Tongue (tissue), 2 donors: ENCODE results near the gene CISD1. TPM values are rescaled to one million over a fixed set of nuclear protein-coding genes. Genes with fewer than 3 reads are reported as not detected.

Source experiments
- DNase-seq: peaks from one replicate; pipeline ENCODE4 v3.0.0-alpha.2; 2015
- total RNA-seq: library from RNA; depleted of rRNA; stranded (reverse); fragments of >200 nt; gene quantifications from one replicate; pipeline ENCODE4 v1.2.3, GENCODE V29; 2014

CISD1 gene
- total RNA-seq, 1 donor from 2014 or later = 25.7 TPM

GRCh38 chr10:58311026-58311425, 42.1 kb downstream of the CISD1 start:
- DNase-seq = no peak

DNA sequence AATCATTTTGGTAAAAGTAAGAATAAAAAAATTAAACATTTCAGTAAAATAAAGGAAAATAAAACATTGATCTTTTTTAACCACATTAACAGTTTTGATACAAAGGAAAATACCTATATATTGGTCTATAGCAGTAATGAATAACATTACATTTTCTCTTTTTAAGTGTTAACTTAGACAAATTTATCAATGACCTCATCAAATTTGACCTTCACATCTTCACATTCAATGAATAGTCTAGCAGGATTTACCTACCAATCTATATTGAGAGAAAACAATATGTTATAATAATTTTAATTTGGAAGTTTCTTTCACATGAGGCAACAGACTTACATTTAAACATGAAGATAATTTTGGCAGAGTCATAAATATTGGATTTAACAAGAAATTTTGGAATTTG, 47.9 kb downstream of the CISD1 start:
- no peak for DNase-seq

DNA sequence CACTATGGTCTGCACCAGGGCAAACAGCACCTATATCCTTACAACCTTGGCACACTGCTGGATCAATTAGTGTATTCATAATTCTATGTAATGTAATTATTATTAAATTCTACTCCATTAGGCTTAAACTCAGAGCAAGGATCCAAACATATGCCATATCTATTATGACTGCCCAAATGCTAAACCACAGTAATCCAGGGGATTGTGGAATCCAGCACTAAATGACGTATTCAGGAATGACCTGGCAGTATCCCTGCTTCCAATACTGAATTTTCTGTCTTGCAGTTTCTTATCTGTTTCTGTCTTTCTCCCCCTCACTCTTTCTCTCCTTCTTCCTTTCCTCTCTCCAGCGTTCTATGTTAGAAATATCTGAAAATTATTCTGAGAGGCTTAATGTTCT, 49.4 kb downstream of the CISD1 start:
- no peak for DNase-seq

- no peak for DNase-seq
These were observed 50.6 kb downstream of the CISD1 start for GRCh38 chr10:58319599-58319998.

DNA sequence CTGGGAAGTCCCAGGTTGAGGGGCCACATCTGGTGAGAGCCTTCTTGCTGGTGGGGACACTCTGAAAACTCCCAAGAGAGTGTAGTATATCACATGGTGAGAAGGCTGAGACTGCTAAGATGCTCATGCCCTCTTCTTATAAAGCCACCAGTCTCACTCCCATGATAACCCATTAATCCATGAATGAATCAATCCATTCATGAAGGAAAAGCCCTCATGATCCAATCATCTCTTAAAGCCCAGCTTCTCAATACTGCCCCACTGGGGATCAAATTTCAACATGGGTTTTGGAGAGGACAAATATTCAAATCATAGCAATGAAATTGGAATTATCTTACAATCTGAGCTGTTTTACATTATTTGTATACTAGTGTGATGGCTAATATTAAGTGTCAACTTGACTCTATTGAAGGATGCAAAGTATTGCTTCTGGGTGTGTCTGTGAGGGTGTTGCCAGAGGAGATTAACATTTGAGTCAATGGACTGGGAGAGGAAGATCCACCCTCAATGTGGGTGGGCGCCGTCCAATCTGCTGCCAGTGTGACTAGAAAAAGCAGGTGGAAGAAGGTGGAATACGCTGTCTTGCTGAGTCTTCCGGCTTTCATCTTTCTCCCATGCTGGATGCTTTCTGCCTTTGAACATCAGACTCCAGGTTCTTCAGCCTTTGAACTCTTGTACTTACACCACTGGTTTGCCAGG, 51.5 kb downstream of the CISD1 start:
- DNase-seq = no peak

GRCh38 chr10:58322072-58322834, 53.3 kb downstream of the CISD1 start:
- DNase-seq = no peak

- DNase-seq = no peak
These were observed 53.9 kb downstream of the CISD1 start for GRCh38 chr10:58322835-58323209.

DNA sequence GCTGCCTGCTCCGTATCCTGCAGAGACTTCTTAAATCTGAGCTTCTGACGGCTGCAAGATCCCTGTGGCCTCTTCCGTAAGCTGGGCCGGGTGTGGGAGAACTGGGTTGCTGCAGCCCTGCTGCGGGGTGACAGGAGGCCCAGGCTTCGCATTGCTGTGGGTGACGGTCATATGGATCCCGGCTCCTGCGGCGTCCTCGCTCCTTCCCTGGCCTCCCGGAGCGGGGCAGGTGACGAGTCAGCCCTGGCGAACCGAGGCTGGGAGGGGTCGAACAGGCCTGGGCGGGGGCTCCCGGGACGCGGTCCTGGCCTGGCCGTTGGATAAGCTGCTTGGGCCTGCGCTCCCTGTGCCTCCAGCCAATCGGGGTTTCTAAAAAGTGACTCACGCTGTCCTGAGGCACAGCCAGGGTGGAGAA, 58.0 kb downstream of the CISD1 start:
- peak; percentile 34 for DNase-seq

GRCh38 chr10:58328233-58328632, 59.3 kb downstream of the CISD1 start:
- no peak for DNase-seq

DNA sequence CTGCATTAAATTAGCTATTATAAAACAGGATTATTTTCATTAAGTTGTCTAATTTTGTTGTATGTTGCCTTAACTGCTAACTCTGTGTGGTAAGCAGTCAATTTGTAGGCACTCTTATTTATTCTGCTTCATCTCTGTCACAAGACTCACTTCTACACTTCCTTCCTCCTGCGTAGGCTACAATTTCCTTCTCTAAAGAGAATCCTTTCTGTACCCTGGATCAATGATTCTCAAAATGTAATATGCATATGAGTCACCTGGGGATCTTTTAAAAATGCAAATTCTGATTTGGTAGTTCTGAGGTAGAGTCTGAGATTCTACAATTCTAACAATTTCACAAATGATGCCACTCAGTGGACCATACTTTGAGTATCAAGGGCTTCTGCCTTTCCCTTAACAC, 61.5 kb downstream of the CISD1 start:
- no peak for DNase-seq

- no peak for DNase-seq
These were observed 62.7 kb downstream of the CISD1 start for GRCh38 chr10:58331646-58332045.

- peak; percentile 87 for DNase-seq
These were observed 65.9 kb downstream of the CISD1 start, which contains the start of gene UBE2D1 for GRCh38 chr10:58334817-58335305. TSS of gene UBE2D1 (plus strand) at chr10:58335006. CDS start at chr10:58335202, 196 bp downstream.

DNA sequence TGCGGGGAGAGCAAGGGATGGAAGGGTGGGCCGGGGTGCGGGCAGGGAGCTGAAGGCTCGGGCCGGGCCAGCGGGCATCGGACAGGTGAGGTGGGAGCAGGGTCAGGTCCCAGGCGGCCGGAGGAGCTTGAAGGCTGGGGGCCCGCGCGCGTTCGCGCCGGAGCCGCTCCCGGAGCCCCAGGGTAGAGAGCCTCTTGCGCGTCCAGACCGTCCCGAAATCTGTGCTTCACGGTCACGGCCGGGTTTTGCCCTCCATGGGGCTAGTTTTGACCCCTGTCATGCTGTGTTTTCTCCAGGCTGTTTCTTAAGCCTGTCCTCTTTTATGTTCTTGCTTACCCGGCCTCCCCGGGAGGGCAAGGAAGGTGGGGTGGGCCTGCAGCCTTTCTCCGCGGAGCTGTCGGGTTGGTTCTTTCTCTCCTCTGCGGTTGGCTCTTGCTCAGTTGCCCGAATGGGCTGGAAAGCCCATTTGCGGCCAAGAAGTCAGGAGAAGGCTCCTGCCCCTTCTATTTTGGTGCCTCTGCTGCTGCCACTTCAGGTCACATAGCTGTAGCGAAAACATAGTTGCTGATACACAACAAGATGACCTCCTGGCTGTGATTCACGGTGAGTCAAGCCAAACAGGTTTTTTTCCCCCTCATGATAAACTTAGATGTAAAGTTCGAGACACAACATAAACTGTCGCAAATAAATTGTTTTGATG, 66.5 kb downstream of the CISD1 start:
- peak; percentile 27 for DNase-seq

DNA sequence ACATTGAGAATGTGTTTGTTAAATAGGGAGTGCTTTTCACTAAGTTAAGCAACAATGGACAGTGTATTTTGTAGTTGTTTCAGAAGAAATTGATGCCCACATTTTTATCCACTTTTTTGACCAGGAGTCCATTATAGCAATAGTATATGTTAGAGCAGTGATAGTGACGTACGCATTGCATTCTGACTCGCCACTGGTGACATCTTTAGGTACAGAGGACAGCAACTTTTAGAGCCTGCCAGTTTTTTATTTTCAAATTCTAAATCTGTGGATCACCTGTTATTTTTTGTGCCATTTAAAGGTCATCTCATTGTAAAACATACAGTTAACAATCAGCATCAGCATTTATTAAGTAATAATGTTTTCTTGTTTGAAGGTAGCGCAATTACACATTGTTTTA, 67.3 kb downstream of the CISD1 start:
- no peak for DNase-seq

Other genes starting within 250 kb of the CISD1 start
- gene IPMK, start 1.3 kb upstream of the CISD1 start, total RNA-seq = 6.9 TPM
- 22.7 TPM for gene UBE2D1, start 65.8 kb downstream of the CISD1 start, total RNA-seq
- gene TFAM, start 116.2 kb downstream of the CISD1 start, total RNA-seq = 28.1 TPM
- gene BICC1, start 243.7 kb downstream of the CISD1 start, total RNA-seq = 32.5 TPM